GM21529 (cell line): ENCODE measurements around the gene MLPH.

Experiments
- ATAC-seq: cut with Tn5 transposase; IDR thresholded peaks from one replicate; pipeline ENCODE4 v1.9.1; 2021; ENCODE audit not compliant: unreplicated experiment

The MLPH gene

GRCh38 chr2:237517163-237517562, 30.1 kb downstream of the MLPH start:
- no peak for ATAC-seq

DNA sequence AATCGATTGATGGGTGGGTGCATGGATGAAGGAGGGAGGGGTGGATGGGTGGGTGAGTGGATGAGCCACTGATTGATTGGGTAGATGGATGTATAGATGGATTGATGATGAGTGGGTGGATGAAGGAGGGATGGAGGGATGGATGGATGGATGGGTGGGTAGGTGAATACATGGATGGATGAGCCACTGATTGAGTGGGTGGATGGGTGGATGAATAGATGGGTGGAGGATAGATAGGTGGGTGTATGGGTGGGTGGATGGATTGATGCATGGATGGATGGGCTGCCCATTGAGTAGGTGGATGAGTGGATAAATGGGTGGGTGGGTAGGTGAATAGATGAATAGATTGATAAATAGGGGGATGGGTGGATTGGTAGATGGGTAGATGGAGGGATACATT, 30.9 kb downstream of the MLPH start:
- ATAC-seq = no peak

DNA sequence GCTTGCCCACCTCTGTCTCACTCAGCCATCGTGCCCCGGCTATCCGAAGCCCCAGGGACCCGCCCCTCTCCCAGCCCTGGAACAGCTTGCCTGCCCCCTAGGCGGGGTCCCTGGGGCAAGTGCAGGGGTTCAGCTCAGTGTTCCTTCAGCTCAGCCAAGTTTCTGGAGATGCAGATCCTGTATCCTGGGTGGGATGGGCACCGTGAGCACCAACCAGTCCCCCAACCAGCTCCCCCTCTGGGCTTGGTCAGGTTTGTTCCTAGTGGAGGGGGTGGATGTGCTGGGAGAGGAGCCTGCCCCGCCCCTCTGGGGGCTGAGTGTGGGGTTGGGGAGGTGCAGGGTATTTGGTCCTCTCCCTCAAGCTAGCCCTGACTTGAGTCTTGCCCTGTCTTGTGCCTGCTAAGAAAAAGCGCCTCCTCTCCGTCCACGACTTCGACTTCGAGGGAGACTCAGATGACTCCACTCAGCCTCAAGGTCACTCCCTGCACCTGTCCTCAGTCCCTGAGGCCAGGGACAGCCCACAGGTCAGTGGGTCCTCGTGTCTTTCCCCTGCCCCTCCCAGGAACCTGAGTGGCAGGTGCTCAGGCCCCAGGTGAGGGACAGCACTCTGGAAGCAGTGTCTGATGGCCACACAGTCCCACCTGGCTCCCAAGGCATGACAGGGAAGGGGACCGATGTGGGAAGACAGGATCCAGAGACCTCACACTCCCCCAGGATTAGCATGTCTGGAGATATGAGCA, 32.6 kb downstream of the MLPH start:
- ATAC-seq = no peak

GRCh38 chr2:237520290-237520689, 33.2 kb downstream of the MLPH start:
- ATAC-seq = no peak

- no peak for ATAC-seq
These were observed 37.6 kb downstream of the MLPH start for GRCh38 chr2:237524631-237525030.

GRCh38 chr2:237525559-237526157, 38.6 kb downstream of the MLPH start:
- no peak for ATAC-seq

DNA sequence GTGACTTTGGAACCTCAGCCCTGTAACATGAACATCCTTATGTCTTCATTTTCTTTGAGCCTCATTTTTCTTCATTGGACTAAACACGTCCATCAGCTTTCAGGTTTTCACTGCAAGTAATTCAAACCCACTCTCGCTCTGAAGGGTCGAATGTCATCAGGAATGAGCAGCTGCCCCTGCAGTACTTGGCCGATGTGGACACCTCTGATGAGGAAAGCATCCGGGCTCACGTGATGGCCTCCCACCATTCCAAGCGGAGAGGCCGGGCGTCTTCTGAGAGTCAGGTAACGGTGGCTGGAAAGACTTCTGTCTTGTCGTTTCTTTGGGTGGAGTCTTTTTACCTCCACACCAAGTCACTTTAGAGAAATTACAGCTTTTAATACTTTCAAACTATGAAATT, 40.2 kb downstream of the MLPH start:
- ATAC-seq = no peak

DNA sequence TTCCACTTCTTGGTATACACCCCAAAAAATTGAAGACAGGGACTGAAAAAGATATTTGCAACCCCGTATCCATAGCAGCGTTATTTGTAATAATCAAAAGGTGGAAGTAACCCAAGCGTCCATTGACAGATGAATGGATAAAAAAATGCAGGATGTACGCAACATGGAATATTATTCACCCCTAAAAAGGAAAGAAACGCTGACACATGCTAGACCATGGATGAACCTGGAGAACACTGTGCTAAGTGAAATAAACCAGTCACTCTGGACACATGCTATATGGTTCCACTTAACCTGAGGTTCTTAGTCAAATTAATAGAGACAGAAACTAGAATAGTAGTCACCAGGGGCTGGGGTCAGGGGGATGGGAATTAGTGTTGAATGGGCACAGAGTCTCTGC, 40.7 kb downstream of the MLPH start:
- no peak for ATAC-seq

DNA sequence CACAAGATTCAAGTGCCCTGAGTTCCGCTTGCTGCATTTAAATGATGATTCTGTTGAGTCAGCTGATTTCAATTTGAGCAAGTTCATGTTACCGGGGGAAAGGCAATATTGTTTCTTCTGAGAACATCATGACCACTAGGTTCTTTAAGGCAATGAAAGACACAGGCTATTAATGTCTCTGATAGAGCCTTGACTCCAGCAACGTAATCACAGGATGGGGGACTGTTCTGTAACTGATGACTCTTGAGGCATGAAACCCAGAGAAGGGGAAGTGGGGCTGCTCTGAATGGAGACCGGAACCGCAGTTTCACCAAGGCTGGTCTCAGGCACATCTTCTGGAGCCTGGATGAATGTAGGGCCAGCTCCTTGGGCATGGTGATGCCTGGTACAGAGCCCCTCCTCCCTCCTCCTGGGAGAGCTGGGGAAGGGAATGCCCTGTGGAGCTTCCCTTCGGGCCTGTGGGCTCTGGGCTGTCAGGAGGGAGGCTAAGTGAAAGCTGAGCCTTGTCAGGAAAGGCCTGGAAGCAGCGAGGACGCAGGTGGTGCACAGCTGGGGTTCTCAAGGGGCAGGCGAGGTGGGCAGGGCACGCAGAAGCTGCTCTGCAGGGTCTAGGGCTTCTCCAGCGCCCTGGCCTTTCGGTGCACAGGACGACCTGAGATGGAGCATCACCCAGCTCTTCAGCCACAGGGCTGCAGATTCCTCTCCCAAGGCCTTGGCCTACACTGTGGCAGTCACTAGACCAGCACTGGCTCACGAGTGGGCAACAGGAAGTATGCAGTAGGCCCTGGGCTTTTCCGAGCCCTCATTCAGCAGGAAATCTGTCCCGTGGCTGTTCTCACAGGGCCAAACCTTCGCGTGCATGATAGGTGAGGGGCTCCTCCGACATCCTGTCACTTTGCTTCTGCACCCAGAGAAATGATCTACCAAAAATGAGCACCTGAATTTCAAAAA, 42.7 kb downstream of the MLPH start:
- peak; percentile 84 for ATAC-seq

DNA sequence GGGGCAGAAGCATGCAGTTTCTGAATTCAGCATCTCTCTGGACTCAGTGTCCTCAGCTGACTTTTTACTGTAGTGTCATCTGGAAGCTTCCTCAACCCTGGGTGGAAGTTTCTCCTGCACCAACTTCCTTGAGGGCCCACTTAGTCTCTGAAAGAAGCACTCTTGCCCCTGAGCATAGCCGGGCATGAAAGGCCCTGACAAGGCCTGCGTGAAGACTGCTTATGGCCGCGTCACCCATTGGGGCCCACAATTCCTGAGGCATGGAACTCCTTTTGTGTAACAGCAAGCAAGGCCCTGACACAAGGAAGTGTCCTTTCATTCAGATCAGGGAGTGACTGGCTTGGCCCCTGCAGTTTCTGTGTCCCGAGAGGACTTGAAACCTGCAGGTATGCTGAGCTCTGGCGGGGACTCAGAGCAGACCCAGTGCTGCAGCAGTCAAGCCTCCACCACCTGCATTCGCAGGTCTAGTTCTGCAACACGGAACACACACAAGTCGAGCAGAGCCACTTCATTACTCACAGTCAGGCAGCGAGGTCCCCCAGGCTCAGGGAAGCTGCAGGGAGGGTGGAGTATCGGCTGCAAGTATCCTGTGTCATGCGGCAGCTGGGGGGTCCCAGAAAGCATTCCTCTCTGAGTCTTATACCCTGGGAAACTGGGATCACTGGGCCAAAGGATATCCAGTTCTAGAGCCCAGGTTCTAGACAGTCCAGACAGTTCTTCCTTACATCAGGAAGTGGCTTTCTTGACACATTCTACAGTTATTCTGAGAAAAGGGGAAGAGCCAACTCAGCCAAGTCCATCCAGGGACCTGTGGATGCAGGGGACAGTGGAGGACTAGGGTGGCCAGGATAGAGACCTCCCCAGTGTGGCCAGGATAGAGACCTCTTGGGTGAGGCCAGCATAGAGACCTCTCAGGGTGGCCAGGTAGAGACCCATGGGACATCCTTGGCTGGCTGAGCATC, 43.7 kb downstream of the MLPH start:
- ATAC-seq = peak; percentile 64

GRCh38 chr2:237532160-237532559, 45.1 kb downstream of the MLPH start:
- no peak for ATAC-seq

- ATAC-seq = no peak
These were observed 46.7 kb downstream of the MLPH start for GRCh38 chr2:237533668-237534161.

- no peak for ATAC-seq
These were observed 47.3 kb downstream of the MLPH start for GRCh38 chr2:237534380-237534779.

- ATAC-seq = no peak
These were observed 48.5 kb downstream of the MLPH start for GRCh38 chr2:237535385-237536082.

DNA sequence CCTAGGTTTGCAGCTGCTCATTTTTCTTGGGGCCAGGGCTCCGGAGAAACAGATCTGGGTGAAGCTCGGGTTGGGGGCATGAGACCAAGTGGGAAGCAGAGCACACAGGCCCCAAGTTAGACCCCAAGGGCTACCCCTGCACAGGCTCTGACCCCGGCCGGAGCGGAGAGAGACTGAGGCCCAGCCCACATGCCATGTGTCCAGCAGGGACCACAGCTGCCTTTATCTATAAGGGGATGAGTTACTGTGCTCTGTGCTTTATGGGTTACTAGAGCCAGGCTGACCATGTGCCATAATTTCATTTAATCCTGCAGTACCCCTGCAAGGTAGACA, 49.0 kb downstream of the MLPH start:
- ATAC-seq = no peak

DNA sequence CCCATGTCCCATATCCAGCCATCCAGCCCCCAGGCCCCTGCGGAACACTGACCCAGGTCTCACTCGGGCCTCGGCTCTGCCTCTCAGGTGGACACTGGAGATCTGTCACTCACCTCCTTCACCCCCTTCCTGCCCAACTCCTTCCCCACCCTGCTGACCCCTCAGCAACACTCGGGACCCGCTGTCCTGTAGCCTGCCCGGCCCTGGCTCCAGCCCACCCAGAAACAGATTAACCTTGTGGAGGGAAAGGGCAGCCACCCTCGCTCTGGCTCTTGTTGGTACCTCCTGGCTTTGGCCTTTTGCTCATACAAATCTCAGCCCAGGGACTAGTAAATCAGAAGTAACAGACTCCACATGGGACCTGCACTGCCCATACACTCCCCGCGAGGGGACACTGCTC, 49.6 kb downstream of the MLPH start:
- no peak for ATAC-seq

- no peak for ATAC-seq
These were observed 51.1 kb downstream of the MLPH start for GRCh38 chr2:237538001-237538720.

DNA sequence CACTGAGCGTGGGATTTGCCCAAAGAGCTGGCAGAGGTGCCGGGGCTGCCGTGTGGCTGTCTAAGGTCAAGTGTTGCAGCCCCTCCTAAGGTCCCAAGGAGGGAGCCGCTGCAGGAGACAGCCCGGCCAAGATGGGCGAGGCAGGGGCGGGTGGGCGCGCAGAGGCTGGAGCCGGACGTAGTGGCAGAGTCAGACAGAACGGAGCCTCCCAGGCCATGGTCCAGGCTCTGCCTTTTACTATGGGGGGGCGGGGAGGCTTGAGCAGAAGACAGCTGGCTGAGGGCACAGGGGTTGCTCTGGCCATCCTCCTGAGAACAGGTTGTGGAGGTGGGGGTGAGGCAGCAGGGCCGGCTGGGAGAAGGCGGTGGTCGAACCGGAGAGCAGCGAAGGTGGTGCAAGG, 51.9 kb downstream of the MLPH start:
- ATAC-seq = no peak

- ATAC-seq = no peak
These were observed 52.6 kb downstream of the MLPH start for GRCh38 chr2:237539681-237540080.
